ENCODE measurements around the gene SLC38A3. TPM values are rescaled to one million over a fixed set of nuclear protein-coding genes. Genes with fewer than 3 reads are reported as not detected.

SLC38A3 gene
- total and polyA plus RNA-seq, 2 experiments from 2014 or later = 0.28 to 1.3 TPM

DNA sequence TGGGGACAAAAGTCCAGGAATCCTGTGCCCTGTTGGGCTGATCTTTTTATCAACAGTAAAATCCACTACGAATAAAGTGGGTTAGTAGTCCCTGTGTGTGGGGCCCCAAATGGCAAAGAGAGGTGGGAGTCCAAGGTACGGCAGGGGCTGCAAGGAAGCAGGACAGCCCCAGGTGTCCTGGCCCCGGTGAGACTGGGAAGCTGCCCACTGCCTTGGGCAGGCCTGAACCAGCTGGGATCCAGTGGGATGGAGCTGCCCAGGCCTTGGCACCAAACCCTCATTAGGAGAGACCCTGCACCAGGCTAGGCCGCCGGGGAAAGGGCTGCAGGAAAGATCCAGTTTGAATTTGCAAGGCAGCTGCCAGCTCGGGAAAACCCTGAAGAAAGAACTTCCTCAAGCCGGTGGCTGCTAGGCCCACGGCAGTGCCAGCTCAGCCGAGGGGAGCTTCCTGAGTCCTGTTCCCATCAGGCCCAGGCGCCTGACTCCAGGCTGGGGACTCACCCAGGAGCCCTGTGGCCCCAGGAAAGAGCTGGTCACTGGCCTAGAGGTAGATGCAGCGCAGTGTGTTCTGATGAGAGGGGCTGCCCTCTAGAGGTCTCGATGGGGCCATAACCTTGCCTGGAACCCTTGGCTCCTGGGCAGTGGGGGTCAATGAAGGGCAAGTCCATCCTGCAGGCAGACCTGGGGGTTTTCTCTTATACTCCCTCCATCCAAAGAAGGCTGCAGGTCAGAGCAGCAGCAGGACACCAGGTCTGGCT, 16.5 kb downstream of the SLC38A3 start:
- Histone ChIP-seq H3K9me2 (ENCODE audit: insufficient read depth) (no peaks in the 10 kb centered on the region), H2AFZ (no peak overlapping the region), H3K79me2 (replicated peaks; ENCODE audit: insufficient read depth) (no peaks in the 10 kb centered on the region), H3K4me1 (ENCODE audit: insufficient read depth) (peaks cover 1% of the 10 kb centered on the region), H3K4me2 (no peak overlapping the region), H3F3A (replicated peaks; ENCODE audit: low read depth) (peaks cover 10% of the 10 kb centered on the region; the same call in 1 of the 2 replicates), H3K27me3 (ENCODE audit: insufficient read depth) (no peaks in the 10 kb centered on the region), H3K36me3 (ENCODE audit: insufficient read depth) (no peaks in the 10 kb centered on the region), H3K4me3 (no peak overlapping the region), H4K20me1 (replicated peaks; ENCODE audit: insufficient read depth) (no peaks in the 10 kb centered on the region), H3K27ac (ENCODE audit: low read depth) (no peak overlapping the region)
- Mint-ChIP-seq H3K4me1 (no peaks in the 10 kb centered on the region; the same call in 1 of the 3 replicates), H3K36me3 (ENCODE audit: low read depth) (no peaks in the 10 kb centered on the region; the same call in 2 of the 3 replicates), H3K9me3 (no peaks in the 10 kb centered on the region), H3K4me3 (no peak overlapping the region), H3K27ac (no peak overlapping the region), H3K27me3 (ENCODE audit: insufficient read depth, low read depth, poor library complexity) (peaks cover 20% of the 10 kb centered on the region)
- DNase-seq (ENCODE audit: low spot score) (peak; percentile 93), ATAC-seq (peak; percentile 85)
- TF ChIP-seq CREB1 (CRISPR knock-in tag; IDR thresholded peaks at IDR 0.05; ENCODE audit: low read depth) (0 out of 2 replicates have a peak, but pooled peaks have one; percentile 11), STAT1 (IDR thresholded peaks at IDR 0.05; ENCODE audit: unreplicated experiment) (no peak), POLR2AphosphoS5 (IDR thresholded peaks at IDR 0.05; ENCODE audit: low read depth) (no peak)
- TF ChIP-seq, protein P1, sequence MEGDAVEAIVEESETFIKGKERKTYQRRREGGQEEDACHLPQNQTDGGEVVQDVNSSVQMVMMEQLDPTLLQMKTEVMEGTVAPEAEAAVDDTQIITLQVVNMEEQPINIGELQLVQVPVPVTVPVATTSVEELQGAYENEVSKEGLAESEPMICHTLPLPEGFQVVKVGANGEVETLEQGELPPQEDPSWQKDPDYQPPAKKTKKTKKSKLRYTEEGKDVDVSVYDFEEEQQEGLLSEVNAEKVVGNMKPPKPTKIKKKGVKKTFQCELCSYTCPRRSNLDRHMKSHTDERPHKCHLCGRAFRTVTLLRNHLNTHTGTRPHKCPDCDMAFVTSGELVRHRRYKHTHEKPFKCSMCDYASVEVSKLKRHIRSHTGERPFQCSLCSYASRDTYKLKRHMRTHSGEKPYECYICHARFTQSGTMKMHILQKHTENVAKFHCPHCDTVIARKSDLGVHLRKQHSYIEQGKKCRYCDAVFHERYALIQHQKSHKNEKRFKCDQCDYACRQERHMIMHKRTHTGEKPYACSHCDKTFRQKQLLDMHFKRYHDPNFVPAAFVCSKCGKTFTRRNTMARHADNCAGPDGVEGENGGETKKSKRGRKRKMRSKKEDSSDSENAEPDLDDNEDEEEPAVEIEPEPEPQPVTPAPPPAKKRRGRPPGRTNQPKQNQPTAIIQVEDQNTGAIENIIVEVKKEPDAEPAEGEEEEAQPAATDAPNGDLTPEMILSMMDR (conservative IDR thresholded peaks at IDR 0.05; ENCODE audit: low read depth in 2 of 2) = peak; percentile 53 to 86

DNA sequence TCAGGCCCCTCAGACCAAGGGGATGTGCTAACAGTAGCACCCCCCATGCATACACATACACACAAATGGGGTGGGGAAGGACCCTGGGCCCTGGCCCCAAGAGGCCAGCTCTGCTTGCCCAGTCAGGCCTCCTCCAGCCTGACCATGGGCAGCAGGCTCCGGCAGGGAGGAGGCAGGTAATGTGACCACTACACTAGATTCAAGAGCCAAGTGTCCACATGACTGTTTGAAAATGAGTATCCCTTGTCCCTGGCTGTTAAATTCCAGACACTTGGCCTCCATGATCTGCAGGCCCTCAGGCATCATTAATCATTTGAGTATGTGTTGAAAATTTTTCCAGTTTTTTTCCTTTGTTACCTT, 17.1 kb downstream of the SLC38A3 start:
- Histone ChIP-seq H3K27me3 (ENCODE audit: insufficient read depth) (peaks cover 4% of the 10 kb centered on the region), H3K79me2 (replicated peaks; ENCODE audit: insufficient read depth) (no peaks in the 10 kb centered on the region), H3K4me3 (no peak overlapping the region), H3K9me2 (ENCODE audit: insufficient read depth) (no peaks in the 10 kb centered on the region), H3K36me3 (ENCODE audit: insufficient read depth) (no peaks in the 10 kb centered on the region), H3K27ac (ENCODE audit: low read depth) (no peak overlapping the region), H3F3A (replicated peaks; ENCODE audit: low read depth) (peaks cover 14% of the 10 kb centered on the region), H2AFZ (no peak overlapping the region), H3K4me2 (no peak overlapping the region), H4K20me1 (replicated peaks; ENCODE audit: insufficient read depth) (no peaks in the 10 kb centered on the region), H3K4me1 (ENCODE audit: insufficient read depth) (peaks cover 5% of the 10 kb centered on the region)
- ATAC-seq (no peak), DNase-seq (ENCODE audit: low spot score) (no peak)
- peaks cover 26% of the 10 kb centered on the region for H3K27me3 Mint-ChIP-seq (ENCODE audit: insufficient read depth, low read depth, poor library complexity)
- H3K9me3 Mint-ChIP-seq = no peaks in the 10 kb centered on the region
- H3K4me3 Mint-ChIP-seq = no peak overlapping the region; the same call in 2 of the 3 replicates
- TF ChIP-seq, protein P1 (conservative IDR thresholded peaks at IDR 0.05; ENCODE audit: low read depth in 2 of 2) = 0 out of 4 replicates have a peak, but pooled peaks of 1 of the 2 experiments have one; percentile 1
- no peak for TF ChIP-seq EZH2phosphoT487 (IDR thresholded peaks at IDR 0.05; ENCODE audit: unreplicated experiment)
- peaks cover 3% of the 10 kb centered on the region; the same call in 2 of the 3 replicates for H3K4me1 Mint-ChIP-seq
- H3K36me3 Mint-ChIP-seq (ENCODE audit: low read depth) = no peaks in the 10 kb centered on the region; the same call in 2 of the 3 replicates
- H3K27ac Mint-ChIP-seq = no peak overlapping the region

Measured in GM23338 (cell line).